WTC11 (cell line): ENCODE data around the gene NXT1. TPM values are rescaled to one million over a fixed set of nuclear protein-coding genes. Genes with fewer than 3 reads are reported as not detected.

Source experiments
- ATAC-seq: fragments of 200-7000 bp; cut with Tn5 transposase; 2 replicates; pipeline ENCODE4 v1.10.0; 2021; ENCODE audit warnings: mild to moderate bottlenecking, moderate library complexity
- CTCF ChIA-PET: fragments of 300-600 bp; sonication (Branson Sonifier 250); formaldehyde crosslinking; loops from one replicate; lab custom pipeline; 2021; ENCODE audit warnings: antibody characterized with exemption; lab: Charles Lee
- POLR2A ChIA-PET: fragments of 350-600 bp; sonication (Branson Sonifier 250); formaldehyde crosslinking; loops from one replicate; lab custom pipeline; 2021; ENCODE audit warnings: antibody characterized with exemption; lab: Charles Lee
- DNase-seq: peaks from one replicate; pipeline ENCODE4 v3.0.0; 2021; ENCODE audit warnings: low spot score
- H3K27ac Mint-ChIP-seq: 2 replicates; pipeline ENCODE4 v1.8.0; 2021; ENCODE audit warnings: mixed read lengths
- H3K27me3 Mint-ChIP-seq: 2 replicates; pipeline ENCODE4 v1.8.0; 2021; ENCODE audit warnings: low read depth, mild to moderate bottlenecking, moderate library complexity, mixed read lengths
- H3K36me3 Mint-ChIP-seq: 2 replicates; pipeline ENCODE4 v1.8.0; 2021; ENCODE audit warnings: mixed read lengths
- H3K4me1 Mint-ChIP-seq: 2 replicates; pipeline ENCODE4 v1.8.0; 2022; ENCODE audit warnings: mixed read lengths
- H3K4me3 Mint-ChIP-seq: 2 replicates; pipeline ENCODE4 v1.8.0; 2021; ENCODE audit warnings: mild to moderate bottlenecking, moderate library complexity, mixed read lengths
- H3K9me3 Mint-ChIP-seq: 2 replicates; pipeline ENCODE4 v1.8.0; 2021; ENCODE audit warnings: mixed read lengths
- CREB1 ChIP-seq: sonication (generic); formaldehyde crosslinking; IDR thresholded peaks from 2 replicates; pipeline ENCODE4 v1.8.0; 2023; ENCODE audit warnings: mild to moderate bottlenecking, missing genetic modification reagents
- ETV6 ChIP-seq: sonication (generic); formaldehyde crosslinking; IDR thresholded peaks from 2 replicates; pipeline ENCODE4 v1.8.1; 2022; ENCODE audit warnings: mild to moderate bottlenecking, missing genetic modification reagents
- GABPB1 ChIP-seq: sonication (generic); formaldehyde crosslinking; IDR thresholded peaks from 2 replicates; pipeline ENCODE4 v1.8.1; 2023; ENCODE audit warnings: mild to moderate bottlenecking, missing genetic modification reagents
- HMGA2 ChIP-seq: fragments of 250-450 bp; sonication (Bioruptor Pico); IDR thresholded peaks from 2 replicates; pipeline ENCODE4 v1.4.0; 2021; ENCODE audit warnings: mild to moderate bottlenecking, moderate library complexity
- JAZF1 ChIP-seq: fragments of 250-450 bp; sonication (Bioruptor Pico); IDR thresholded peaks from 2 replicates; pipeline ENCODE4 v1.9.0; 2021; ENCODE audit warnings: moderate library complexity, mild to moderate bottlenecking, inconsistent platforms
- NFE2L1 ChIP-seq: sonication (generic); formaldehyde crosslinking; IDR thresholded peaks from 2 replicates; pipeline ENCODE4 v1.8.1; 2023; ENCODE audit warnings: missing genetic modification reagents
- TCF7 ChIP-seq: sonication (generic); formaldehyde crosslinking; IDR thresholded peaks from 2 replicates; pipeline ENCODE4 v1.8.0; 2022; ENCODE audit warnings: mild to moderate bottlenecking, low read depth, missing genetic modification reagents, moderate library complexity
- ZNF138 ChIP-seq: sonication (generic); formaldehyde crosslinking; conservative IDR thresholded peaks from 2 replicates; pipeline ENCODE4 v1.8.1; 2022; ENCODE audit warnings: mild to moderate bottlenecking, moderate library complexity, missing genetic modification reagents
- ZNF219 ChIP-seq: sonication (generic); formaldehyde crosslinking; IDR thresholded peaks from 2 replicates; pipeline ENCODE4 v1.8.0; 2023; ENCODE audit warnings: missing genetic modification reagents, mild to moderate bottlenecking, borderline replicate concordance
- ZNF396 ChIP-seq: fragments of 250-450 bp; sonication (Bioruptor Pico); IDR thresholded peaks from 2 replicates; pipeline ENCODE4 v1.8.0; 2021; ENCODE audit warnings: mild to moderate bottlenecking, moderate library complexity, borderline replicate concordance
- ZNF416 ChIP-seq: fragments of 250-450 bp; sonication (Bioruptor Pico); IDR thresholded peaks from 2 replicates; pipeline ENCODE4 v1.9.0; 2021; ENCODE audit warnings: mild to moderate bottlenecking, inconsistent platforms
- total RNA-seq: library from RNA; stranded (reverse); gene quantifications from 3 replicates; pipeline ENCODE4 v1.2.3, GENCODE V29; 2021
- TF ChIP-seq, protein P1 (sequence below): sonication (generic); formaldehyde crosslinking; IDR thresholded peaks from 2 replicates; pipeline ENCODE4 v1.8.1; 2023; ENCODE audit warnings: mild to moderate bottlenecking, missing genetic modification reagents, borderline replicate concordance
- TF ChIP-seq, protein P2 (sequence below): fragments of 250-450 bp; sonication (Bioruptor Pico); IDR thresholded peaks from 2 replicates; pipeline ENCODE4 v1.9.0; 2021; ENCODE audit warnings: mild to moderate bottlenecking
- TF ChIP-seq, protein P3 (sequence below): sonication (generic); formaldehyde crosslinking; IDR thresholded peaks from 2 replicates; pipeline ENCODE4 v1.8.1; 2022; ENCODE audit warnings: missing genetic modification reagents, borderline replicate concordance
- TF ChIP-seq, protein P4 (sequence below): sonication (generic); formaldehyde crosslinking; IDR thresholded peaks from 2 replicates; pipeline ENCODE4 v1.8.1; 2022; ENCODE audit warnings: mild to moderate bottlenecking, missing genetic modification reagents, moderate library complexity, borderline replicate concordance
- TF ChIP-seq, protein P5 (sequence below): sonication (generic); formaldehyde crosslinking; IDR thresholded peaks from 2 replicates; pipeline ENCODE4 v1.8.1; 2023; ENCODE audit warnings: mild to moderate bottlenecking, missing genetic modification reagents, moderate library complexity

The NXT1 gene
- total RNA-seq, 1 experiment from 2014 or later, result 18.8 TPM

DNA sequence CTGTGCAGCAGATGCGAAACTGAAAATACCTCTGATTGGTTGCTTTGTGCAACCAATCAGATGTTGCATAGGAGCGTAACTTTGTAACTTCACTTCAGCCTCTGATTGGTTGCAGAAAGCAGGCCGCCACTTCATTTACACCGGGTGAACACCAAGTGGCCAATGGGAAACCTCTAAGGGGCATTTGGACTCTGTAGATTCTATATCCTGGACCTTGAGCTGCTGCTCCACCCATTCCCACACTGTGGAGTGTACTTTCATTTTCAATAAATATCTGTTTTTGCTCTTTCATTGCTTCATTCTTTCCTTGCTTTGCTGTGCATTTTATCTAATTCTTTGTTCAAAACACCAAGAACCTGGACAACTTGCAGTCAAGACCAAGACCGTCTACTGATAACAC lies 14.1 kb upstream of the NXT1 start:
- ChIA-PET POLR2A (no interaction called here), CTCF (interaction anchor here (0.7 to 1.6 kb wide), 3 partner anchors 10 to 285 kb away, joined by 3 read pairs; no protein-coding TSS in a partner anchor)
- ATAC-seq (no peak), DNase-seq (no peak)
- no peaks in the 10 kb centered on the region for H3K9me3 Mint-ChIP-seq
- no peaks in the 10 kb centered on the region for H3K27me3 Mint-ChIP-seq
- H3K36me3 Mint-ChIP-seq, result no peaks in the 10 kb centered on the region
- no peak overlapping the region for H3K4me3 Mint-ChIP-seq
- TF ChIP-seq, protein P1, sequence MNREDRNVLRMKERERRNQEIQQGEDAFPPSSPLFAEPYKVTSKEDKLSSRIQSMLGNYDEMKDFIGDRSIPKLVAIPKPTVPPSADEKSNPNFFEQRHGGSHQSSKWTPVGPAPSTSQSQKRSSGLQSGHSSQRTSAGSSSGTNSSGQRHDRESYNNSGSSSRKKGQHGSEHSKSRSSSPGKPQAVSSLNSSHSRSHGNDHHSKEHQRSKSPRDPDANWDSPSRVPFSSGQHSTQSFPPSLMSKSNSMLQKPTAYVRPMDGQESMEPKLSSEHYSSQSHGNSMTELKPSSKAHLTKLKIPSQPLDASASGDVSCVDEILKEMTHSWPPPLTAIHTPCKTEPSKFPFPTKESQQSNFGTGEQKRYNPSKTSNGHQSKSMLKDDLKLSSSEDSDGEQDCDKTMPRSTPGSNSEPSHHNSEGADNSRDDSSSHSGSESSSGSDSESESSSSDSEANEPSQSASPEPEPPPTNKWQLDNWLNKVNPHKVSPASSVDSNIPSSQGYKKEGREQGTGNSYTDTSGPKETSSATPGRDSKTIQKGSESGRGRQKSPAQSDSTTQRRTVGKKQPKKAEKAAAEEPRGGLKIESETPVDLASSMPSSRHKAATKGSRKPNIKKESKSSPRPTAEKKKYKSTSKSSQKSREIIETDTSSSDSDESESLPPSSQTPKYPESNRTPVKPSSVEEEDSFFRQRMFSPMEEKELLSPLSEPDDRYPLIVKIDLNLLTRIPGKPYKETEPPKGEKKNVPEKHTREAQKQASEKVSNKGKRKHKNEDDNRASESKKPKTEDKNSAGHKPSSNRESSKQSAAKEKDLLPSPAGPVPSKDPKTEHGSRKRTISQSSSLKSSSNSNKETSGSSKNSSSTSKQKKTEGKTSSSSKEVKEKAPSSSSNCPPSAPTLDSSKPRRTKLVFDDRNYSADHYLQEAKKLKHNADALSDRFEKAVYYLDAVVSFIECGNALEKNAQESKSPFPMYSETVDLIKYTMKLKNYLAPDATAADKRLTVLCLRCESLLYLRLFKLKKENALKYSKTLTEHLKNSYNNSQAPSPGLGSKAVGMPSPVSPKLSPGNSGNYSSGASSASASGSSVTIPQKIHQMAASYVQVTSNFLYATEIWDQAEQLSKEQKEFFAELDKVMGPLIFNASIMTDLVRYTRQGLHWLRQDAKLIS (CRISPR knock-in tag), result no peak
- TF ChIP-seq, protein P2, sequence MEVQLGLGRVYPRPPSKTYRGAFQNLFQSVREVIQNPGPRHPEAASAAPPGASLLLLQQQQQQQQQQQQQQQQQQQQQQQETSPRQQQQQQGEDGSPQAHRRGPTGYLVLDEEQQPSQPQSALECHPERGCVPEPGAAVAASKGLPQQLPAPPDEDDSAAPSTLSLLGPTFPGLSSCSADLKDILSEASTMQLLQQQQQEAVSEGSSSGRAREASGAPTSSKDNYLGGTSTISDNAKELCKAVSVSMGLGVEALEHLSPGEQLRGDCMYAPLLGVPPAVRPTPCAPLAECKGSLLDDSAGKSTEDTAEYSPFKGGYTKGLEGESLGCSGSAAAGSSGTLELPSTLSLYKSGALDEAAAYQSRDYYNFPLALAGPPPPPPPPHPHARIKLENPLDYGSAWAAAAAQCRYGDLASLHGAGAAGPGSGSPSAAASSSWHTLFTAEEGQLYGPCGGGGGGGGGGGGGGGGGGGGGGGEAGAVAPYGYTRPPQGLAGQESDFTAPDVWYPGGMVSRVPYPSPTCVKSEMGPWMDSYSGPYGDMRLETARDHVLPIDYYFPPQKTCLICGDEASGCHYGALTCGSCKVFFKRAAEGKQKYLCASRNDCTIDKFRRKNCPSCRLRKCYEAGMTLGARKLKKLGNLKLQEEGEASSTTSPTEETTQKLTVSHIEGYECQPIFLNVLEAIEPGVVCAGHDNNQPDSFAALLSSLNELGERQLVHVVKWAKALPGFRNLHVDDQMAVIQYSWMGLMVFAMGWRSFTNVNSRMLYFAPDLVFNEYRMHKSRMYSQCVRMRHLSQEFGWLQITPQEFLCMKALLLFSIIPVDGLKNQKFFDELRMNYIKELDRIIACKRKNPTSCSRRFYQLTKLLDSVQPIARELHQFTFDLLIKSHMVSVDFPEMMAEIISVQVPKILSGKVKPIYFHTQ (CRISPR knock-in tag), result no peak
- no peak for TF ChIP-seq HMGA2 (CRISPR knock-in tag)
- TF ChIP-seq, protein P3, sequence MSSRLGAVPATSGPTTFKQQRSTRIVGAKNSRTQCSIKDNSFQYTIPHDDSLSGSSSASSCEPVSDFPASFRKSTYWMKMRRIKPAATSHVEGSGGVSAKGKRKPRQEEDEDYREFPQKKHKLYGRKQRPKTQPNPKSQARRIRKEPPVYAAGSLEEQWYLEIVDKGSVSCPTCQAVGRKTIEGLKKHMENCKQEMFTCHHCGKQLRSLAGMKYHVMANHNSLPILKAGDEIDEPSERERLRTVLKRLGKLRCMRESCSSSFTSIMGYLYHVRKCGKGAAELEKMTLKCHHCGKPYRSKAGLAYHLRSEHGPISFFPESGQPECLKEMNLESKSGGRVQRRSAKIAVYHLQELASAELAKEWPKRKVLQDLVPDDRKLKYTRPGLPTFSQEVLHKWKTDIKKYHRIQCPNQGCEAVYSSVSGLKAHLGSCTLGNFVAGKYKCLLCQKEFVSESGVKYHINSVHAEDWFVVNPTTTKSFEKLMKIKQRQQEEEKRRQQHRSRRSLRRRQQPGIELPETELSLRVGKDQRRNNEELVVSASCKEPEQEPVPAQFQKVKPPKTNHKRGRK (CRISPR knock-in tag), result no peak
- no peak for TF ChIP-seq ZNF396 (CRISPR knock-in tag)
- no peak for TF ChIP-seq JAZF1
- no peak for TF ChIP-seq NFE2L1 (CRISPR knock-in tag)
- TF ChIP-seq, protein P4, sequence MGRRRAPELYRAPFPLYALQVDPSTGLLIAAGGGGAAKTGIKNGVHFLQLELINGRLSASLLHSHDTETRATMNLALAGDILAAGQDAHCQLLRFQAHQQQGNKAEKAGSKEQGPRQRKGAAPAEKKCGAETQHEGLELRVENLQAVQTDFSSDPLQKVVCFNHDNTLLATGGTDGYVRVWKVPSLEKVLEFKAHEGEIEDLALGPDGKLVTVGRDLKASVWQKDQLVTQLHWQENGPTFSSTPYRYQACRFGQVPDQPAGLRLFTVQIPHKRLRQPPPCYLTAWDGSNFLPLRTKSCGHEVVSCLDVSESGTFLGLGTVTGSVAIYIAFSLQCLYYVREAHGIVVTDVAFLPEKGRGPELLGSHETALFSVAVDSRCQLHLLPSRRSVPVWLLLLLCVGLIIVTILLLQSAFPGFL, result no peak
- TF ChIP-seq TCF7 (CRISPR knock-in tag), result no peak
- TF ChIP-seq ETV6 (CRISPR knock-in tag), result no peak
- H3K27ac Mint-ChIP-seq, result no peak overlapping the region
- H3K4me1 Mint-ChIP-seq, result peaks cover 13% of the 10 kb centered on the region

DNA sequence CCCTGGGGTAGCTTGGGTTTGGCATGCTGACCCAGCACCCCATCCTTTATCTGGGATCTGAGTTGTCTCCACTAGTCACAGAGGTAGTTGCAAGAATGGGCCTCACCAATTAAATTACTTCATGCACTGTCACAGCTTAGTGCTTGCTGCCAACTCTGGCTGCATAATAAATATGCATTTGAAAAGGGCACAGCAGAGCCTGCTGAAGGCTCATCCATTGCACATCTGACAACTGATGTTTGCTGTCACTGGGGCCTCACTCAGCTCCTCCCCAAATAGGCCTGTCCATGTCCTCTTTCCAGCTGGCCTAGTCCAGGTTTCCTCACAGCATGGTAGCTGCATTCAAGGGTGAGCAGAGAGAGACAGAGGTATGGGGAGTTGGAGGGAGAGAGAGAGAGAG lies 13.3 kb upstream of the NXT1 start:
- ChIA-PET POLR2A (no interaction called here), CTCF (interaction anchor here (0.7 to 1.6 kb wide), 4 partner anchors 11 to 102 kb away, joined by 3 to 4 read pairs (median 3); no protein-coding TSS in a partner anchor)
- Mint-ChIP-seq H3K4me3 (no peak overlapping the region), H3K4me1 (peaks cover 13% of the 10 kb centered on the region), H3K9me3 (no peaks in the 10 kb centered on the region), H3K36me3 (no peaks in the 10 kb centered on the region), H3K27ac (no peak overlapping the region), H3K27me3 (no peaks in the 10 kb centered on the region; the same call in 1 of the 2 replicates)
- DNase-seq (no peak), ATAC-seq (no peak)
- TF ChIP-seq JAZF1 (no peak), ZNF138 (no peak), CREB1 (CRISPR knock-in tag) (no peak), NFE2L1 (CRISPR knock-in tag) (no peak), GABPB1 (CRISPR knock-in tag) (no peak), ZNF219 (CRISPR knock-in tag) (no peak), ZNF416 (no peak)
- TF ChIP-seq, protein P5, sequence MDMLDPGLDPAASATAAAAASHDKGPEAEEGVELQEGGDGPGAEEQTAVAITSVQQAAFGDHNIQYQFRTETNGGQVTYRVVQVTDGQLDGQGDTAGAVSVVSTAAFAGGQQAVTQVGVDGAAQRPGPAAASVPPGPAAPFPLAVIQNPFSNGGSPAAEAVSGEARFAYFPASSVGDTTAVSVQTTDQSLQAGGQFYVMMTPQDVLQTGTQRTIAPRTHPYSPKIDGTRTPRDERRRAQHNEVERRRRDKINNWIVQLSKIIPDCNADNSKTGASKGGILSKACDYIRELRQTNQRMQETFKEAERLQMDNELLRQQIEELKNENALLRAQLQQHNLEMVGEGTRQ (CRISPR knock-in tag), result no peak
- TF ChIP-seq, protein P1 (CRISPR knock-in tag), result no peak
